CD4-positive, alpha-beta T cell treated with Interleukin-10 for 1 hour (primary cell): ENCODE results near the gene FOXJ3.
A peak's percentile ranks its signal among the peaks of the same experiment; 100 is the strongest.

ENCODE experiments used
- DNase-seq: peaks from one replicate; pipeline ENCODE4 v3.0.0-alpha.2; 2020

The FOXJ3 gene

GRCh38 chr1:42183210-42183956 is 151.7 kb downstream of the FOXJ3 start:
- no peak for DNase-seq

DNA sequence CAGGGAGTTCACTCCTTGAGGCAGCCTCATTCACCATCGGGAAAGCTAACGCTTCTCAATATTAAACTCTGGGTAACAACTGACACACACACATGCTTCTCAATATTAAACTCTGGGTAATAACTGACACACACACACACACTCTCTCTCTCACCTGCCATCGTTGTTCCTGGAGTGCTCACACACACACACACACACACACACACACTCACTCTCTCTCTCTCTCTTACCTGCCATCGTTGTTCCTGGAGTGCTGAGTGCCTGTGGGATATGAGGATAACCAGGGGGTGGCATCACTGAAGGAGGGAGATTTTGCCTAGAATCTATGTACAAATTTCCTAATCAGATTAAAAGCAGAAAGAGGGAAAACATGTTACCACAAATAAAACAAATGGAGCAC is 153.3 kb downstream of the FOXJ3 start:
- DNase-seq, result no peak

- no peak for DNase-seq
These were observed 155.1 kb downstream of the FOXJ3 start for GRCh38 chr1:42179900-42180329.

DNA sequence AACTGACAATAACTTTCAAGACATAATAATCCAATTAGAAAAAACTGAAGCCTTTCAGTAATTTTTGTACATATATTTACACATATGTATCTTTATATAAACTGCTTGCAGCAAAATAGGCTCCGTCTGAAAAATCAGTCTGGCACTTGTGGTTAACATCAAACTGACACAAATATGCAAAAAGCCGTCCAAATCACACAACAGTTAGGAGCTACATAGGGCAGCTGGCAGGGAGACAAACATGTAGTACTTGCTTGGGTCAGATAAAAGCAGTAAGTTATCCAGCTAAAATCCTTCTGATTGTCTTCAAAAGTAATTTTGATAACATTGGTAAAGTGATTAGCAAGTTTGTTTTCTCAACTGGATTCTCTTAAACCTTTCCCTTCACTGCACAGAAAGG is 155.8 kb downstream of the FOXJ3 start:
- DNase-seq, result no peak

GRCh38 chr1:42178249-42178648 is 156.8 kb downstream of the FOXJ3 start:
- DNase-seq, result no peak

DNA sequence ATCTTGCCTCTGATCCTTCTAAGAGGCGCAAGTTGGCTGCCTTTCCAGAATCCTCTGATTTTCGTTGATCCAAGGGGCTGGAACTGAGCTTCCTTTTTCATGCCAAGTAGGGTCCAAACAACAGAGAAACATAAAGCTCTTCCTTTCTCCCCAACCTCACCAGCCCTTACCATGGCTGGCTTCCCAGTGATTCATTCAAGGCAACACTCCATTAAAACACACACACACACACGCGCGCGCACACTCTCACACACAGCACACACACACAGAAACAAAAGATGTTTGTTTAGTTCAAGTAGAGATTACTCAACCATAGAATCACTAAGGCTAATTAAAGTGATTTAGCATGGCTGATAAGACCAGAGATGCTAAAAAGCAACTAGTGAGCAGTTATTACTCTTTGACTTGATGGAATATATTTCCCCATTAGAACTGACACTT is 157.5 kb downstream of the FOXJ3 start:
- DNase-seq, result no peak

- peak; percentile 32 for DNase-seq
These were observed 158.0 kb downstream of the FOXJ3 start for GRCh38 chr1:42176902-42177519.

DNA sequence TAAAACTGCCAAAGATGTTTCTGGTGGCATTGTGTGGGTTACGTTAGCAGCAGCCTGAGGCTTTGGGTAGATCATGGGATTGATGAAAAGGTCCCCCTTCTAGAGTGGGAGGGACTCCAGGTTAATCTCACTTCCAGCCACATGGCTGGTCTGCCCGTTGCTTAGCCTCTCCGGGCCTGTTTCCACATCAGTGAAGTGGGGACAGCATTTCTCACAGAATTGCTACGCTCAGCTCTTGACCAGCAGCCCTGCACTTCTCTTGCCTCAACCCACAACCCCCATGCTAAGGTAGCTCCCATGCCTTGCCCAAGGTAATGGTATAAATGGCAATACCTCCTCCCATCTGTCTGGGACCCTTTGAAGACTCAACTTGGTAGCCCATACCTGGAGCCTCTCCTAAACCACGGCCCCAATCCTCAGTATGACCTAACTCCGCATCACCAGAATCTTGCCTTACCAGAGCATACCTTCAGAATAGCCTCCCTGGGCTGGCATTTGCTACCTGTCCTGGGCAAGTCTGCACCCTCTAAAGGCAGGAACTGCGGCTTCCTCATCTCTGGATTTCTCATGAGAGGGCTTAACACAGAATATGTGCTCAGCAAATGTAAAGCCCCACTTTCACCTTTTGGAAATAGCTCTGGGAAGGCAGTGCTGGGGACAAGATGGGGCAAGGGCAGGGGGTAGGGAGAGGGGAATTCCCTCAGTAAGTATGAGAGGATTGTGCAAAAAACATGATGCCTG is 159.6 kb downstream of the FOXJ3 start:
- no peak for DNase-seq

DNA sequence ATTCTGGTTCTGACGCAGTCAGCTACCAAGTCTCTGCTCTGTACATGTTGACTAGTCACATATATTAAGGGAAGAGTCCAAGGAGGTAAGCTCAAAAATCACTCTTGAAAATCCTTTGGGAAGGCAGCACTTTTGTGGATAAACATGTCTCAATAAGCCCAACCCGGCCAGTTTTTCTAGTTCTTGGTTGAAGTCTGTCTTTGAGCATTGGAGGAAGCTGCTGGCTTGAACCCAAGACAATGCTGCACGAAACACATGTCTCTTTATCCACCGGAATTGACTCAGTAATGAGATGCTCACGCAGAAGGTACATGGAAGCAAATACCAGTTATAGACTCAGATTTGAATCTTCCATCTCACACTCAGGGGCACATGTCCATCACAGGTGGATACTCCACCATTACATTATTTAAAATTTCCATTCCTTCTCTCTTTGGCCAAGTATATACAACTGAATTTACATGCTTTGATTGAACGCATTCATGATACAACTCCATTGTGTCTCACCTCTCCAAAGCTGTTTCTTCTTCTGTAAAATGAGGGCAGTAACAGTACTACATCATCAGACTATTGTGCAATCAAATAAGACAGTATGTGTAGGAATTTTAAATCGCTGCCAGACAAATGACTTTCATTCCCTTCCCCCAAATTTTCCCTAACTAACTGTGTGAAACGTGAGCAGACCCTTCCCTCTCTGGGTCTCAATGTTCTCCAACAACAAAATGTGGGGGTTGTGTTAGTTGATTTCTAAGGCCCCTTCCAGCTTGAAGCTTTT is 160.9 kb downstream of the FOXJ3 start:
- no peak for DNase-seq

GRCh38 chr1:42173155-42173933 is 161.7 kb downstream of the FOXJ3 start:
- peak; percentile 60 for DNase-seq

DNA sequence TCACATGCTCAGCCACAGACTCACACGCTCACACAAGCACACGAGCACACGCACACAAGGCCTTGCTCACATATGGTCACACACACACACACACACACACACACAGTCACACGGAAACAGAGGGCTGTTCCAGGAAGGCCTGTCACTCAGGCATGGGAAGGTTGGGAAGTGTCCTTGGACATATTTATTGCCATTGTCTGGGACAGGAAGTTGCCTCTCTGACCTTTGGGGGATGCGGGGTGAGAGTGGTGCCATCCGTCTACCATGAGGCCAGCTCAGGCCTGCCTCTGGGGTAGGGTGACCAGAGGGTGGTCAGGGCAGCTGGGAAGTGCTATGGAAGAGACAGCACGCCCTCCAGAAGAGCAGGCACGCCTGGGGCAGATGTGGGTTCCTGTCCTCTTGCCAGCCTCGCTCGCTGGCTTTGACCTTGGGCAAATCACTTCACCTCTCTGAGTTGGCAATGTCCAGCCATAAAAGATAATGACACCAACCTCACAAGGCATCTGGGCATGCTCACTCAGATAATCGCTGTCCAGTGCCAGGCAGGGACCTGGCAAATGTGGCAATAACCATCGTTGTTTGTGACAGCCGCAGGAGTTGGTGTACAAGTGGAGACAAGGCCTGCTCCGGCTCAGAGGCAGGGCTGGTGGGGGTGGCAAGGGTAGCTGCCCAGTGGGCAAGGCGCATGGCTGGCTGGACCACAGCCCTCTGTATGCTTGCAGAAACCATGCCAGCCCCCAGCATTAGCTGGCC is 162.5 kb downstream of the FOXJ3 start:
- DNase-seq, result no peak

DNA sequence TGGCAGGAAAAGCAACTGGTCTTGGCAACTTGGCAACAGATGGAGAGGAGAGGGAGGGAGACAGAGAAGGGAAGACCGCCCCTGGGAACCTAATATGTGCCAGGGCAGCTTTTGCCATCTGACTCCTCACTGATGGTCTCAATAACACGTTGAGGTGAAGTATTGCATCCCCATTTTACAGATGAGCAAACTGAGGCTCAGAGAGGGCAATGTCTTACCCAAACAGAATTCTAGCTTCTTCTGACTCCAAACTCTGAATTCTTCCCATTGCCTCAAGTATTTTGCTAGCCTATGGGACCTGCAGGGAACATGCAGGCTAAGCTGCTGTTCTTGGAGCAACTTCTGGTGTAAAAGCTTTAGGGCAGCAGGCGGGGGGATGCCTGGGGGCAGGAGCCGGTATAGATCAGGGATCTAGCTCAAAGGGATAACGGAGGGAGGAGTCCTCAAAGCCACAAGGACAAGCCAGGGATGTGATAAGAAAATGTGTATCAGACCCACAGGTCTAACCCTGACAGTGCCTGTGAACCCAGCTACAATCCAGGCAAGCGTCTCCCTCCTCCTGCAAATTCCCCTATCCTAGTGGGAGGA is 163.3 kb downstream of the FOXJ3 start:
- DNase-seq, result no peak

GRCh38 chr1:42170779-42171621 is 164.0 kb downstream of the FOXJ3 start:
- DNase-seq, result no peak

GRCh38 chr1:42168763-42169162 is 166.3 kb downstream of the FOXJ3 start:
- DNase-seq, result no peak

DNA sequence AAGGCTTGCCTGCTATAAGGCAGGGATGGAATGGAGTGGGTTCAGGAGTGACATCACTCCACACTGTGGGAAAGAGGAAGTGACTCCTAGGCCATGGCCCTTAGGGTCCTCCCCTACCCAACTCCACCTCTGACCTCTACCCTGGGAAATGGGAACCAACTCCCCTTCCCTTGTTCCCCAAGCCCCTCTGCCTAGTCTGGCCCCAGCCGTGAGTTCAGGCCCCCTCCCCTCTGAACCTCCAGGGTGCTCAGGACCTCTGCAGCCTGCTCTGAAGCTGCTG is 166.7 kb downstream of the FOXJ3 start:
- no peak for DNase-seq

GRCh38 chr1:42167611-42168390 is 167.2 kb downstream of the FOXJ3 start:
- no peak for DNase-seq

DNA sequence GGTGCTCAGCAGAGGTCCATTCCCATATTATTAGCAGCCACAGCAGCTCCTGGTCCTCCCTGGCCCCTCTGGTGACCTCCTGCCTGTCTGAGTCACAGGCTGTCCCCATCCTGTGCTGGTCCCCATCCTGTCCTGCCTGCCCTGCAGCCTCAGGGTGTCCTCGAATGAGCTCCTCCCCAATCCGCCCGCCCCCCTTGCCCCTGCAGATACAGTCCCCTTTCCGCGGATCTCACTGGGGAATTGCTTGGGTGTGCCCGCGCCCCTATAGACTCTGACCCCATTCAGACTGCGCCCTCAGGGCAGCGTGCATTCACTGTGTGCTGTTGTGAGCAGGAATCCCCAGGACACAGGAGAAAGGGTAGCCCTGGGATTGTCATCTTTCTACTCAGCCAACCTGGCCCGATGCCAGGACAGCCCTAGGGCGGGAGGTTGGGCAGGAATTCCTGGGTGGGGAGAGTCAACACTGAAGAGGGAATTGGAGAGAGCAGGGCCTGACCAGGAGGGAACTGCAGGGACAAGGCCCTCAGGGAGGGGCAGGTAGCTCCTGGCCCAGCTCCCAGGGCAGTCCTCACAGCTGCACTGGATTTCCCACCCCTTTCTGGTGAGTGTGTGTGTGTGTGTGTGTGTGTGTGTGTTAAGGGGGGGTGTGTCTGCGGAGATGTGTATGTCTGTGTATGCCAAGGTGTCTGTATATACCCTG is 169.4 kb downstream of the FOXJ3 start:
- DNase-seq, result no peak

DNA sequence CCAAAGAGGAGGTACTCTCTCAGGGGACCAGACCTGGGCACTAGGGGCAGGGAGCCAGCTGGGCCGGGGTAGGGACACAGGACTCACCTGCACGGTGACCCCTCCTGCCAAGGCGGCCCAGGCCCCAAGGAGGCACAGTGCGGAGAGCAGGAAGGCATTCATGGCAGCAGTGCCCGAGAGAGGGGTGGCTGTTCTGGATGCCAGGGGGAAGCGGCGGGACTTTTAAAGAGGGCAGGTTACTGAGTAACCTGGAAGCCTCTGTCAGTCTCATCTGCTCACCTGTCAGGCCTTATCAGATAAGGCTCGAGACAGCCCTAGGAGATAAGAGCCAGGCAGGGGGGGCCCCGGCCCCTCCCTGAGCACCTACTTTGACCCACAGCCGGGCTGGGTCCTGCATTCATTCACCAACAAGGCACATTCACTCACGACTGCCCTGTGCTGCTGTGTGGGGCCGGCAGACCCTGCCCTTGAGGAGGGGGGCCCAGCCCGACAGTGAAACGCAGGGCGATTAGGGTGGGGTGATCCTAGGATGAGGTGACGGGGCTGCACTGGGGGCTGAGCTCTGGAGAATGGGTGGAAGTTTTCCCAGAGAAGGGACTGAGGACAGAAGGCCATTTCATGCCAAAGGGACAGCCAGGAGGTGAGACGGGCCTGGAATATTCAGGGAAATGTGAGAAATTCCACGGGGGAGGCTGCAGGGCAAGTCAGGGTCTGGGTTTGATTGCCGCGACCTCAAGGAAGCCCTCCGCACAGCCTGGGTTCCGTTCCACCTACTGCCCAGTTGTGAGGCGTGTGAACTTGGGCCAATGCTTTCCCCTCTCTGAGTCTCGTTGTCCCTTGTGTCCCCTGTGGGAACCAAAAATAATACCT is 170.2 kb downstream of the FOXJ3 start, which contains the start of gene GUCA2A:
Gene GUCA2A, minus strand, starts transcription at position 195 of the 870 bp plus-strand sequence. Its CDS starts 33 bp downstream, at position 162.
- no peak for DNase-seq
